ENCODE data around the gene GBA3.

GRCh38 chr4:22721204-22721603, 28.5 kb downstream of the GBA3 start:
- TF ChIP-seq, protein P1, sequence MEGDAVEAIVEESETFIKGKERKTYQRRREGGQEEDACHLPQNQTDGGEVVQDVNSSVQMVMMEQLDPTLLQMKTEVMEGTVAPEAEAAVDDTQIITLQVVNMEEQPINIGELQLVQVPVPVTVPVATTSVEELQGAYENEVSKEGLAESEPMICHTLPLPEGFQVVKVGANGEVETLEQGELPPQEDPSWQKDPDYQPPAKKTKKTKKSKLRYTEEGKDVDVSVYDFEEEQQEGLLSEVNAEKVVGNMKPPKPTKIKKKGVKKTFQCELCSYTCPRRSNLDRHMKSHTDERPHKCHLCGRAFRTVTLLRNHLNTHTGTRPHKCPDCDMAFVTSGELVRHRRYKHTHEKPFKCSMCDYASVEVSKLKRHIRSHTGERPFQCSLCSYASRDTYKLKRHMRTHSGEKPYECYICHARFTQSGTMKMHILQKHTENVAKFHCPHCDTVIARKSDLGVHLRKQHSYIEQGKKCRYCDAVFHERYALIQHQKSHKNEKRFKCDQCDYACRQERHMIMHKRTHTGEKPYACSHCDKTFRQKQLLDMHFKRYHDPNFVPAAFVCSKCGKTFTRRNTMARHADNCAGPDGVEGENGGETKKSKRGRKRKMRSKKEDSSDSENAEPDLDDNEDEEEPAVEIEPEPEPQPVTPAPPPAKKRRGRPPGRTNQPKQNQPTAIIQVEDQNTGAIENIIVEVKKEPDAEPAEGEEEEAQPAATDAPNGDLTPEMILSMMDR (IDR thresholded peaks at IDR 0.05; ENCODE audit: insufficient read depth, low read length, poor library complexity, severe bottlenecking) = no peak
- no peak for TF ChIP-seq EZH2phosphoT487 (conservative IDR thresholded peaks at IDR 0.05; ENCODE audit: low read length)
